ENCODE results near the gene CA11.
"Not testable (repeated sequence)": the region's sequence is repeated elsewhere in the genome, so short reads cannot be mapped to it uniquely, and the experiment has no call there.

Gene CA11

GRCh38 chr19:48669903-48670668, 24.1 kb upstream of the CA11 start:
- DNase-seq (ENCODE audit: low read depth), result no peak

GRCh38 chr19:48668761-48669160, 22.8 kb upstream of the CA11 start:
- DNase-seq (ENCODE audit: low read depth), result no peak

GRCh38 chr19:48668332-48668731, 22.3 kb upstream of the CA11 start:
- DNase-seq (ENCODE audit: low read depth), result no peak

- no peak for DNase-seq (ENCODE audit: low read depth)
These were observed 19.8 kb upstream of the CA11 start for GRCh38 chr19:48665786-48666185.

- no peak for DNase-seq (ENCODE audit: low read depth)
These were observed 18.5 kb upstream of the CA11 start for GRCh38 chr19:48664476-48664875.

GRCh38 chr19:48663667-48664066, 17.7 kb upstream of the CA11 start:
- DNase-seq (ENCODE audit: low read depth), result no peak

GRCh38 chr19:48661711-48662090, 15.7 kb upstream of the CA11 start:
- no peak for DNase-seq (ENCODE audit: low read depth)

- DNase-seq (ENCODE audit: low read depth), result peak; percentile 46
These were observed 15.1 kb upstream of the CA11 start for GRCh38 chr19:48660852-48661710.

GRCh38 chr19:48659768-48660167, 13.8 kb upstream of the CA11 start:
- DNase-seq (ENCODE audit: low read depth), result no peak

GRCh38 chr19:48658483-48658882, 12.5 kb upstream of the CA11 start:
- DNase-seq (ENCODE audit: low read depth), result no peak

GRCh38 chr19:48657828-48658227, 11.8 kb upstream of the CA11 start:
- DNase-seq (ENCODE audit: low read depth), result not testable (repeated sequence)

GRCh38 chr19:48656840-48657474, 11.0 kb upstream of the CA11 start:
- no peak for DNase-seq (ENCODE audit: low read depth)

- DNase-seq (ENCODE audit: low read depth), result no peak
These were observed 8.5 kb upstream of the CA11 start for GRCh38 chr19:48654299-48655059.

- no peak for DNase-seq (ENCODE audit: low read depth)
These were observed 5.7 kb upstream of the CA11 start for GRCh38 chr19:48651683-48652048.

- no peak for DNase-seq (ENCODE audit: low read depth)
These were observed 5.1 kb upstream of the CA11 start for GRCh38 chr19:48650974-48651682.

GRCh38 chr19:48648134-48648533, 2.1 kb upstream of the CA11 start:
- DNase-seq (ENCODE audit: low read depth), result no peak

GRCh38 chr19:48646722-48647216, 782 bp upstream of the CA11 start:
- DNase-seq (ENCODE audit: low read depth), result no peak

- DNase-seq (ENCODE audit: low read depth), result no peak
These were observed 377 bp downstream of the CA11 start for GRCh38 chr19:48645620-48646000.

GRCh38 chr19:48644839-48645619, 958 bp downstream of the CA11 start:
- DNase-seq (ENCODE audit: low read depth), result peak; percentile 53

- DNase-seq (ENCODE audit: low read depth), result no peak
These were observed 1.6 kb downstream of the CA11 start for GRCh38 chr19:48644355-48644754.

- no peak for DNase-seq (ENCODE audit: low read depth)
These were observed 3.1 kb downstream of the CA11 start for GRCh38 chr19:48642862-48643261.

Measured in activated T-helper 1 cell treated with Interleukin-2 at 50 U/mL for 16 hours (primary cell).